Smooth muscle cell (in vitro differentiated cells): Measurements from ENCODE around the gene CD300H. TPM values are rescaled to one million over a fixed set of nuclear protein-coding genes. Genes with fewer than 3 reads are reported as not detected.

Experiments used
- DNase-seq: peaks from one replicate; lab custom pipeline; 2025; ENCODE audit not compliant: unreplicated experiment; lab: John Stamatoyannopoulos, UW
- H2AFZ ChIP-seq: fragments of 200-600 bp; sonication (generic); 2 replicates; pipeline ENCODE4 v1.6.0; 2016; ENCODE audit warnings: antibody characterized with exemption, low read depth, mild to moderate bottlenecking
- H3F3A ChIP-seq: fragments of 200-600 bp; sonication (generic); 2 replicates; pipeline ENCODE4 v1.6.0; 2017; ENCODE audit warnings: antibody characterized with exemption, low read depth
- H3K27ac ChIP-seq: fragments of 200-600 bp; sonication (generic); 2 replicates; pipeline ENCODE4 v1.5.1; 2016; ENCODE audit warnings: low read depth, mild to moderate bottlenecking
- H3K27me3 ChIP-seq: fragments of 200-600 bp; sonication (generic); 2 replicates; pipeline ENCODE4 v1.6.1; 2016; ENCODE audit warnings: low read depth, mild to moderate bottlenecking
- H3K36me3 ChIP-seq: fragments of 200-600 bp; sonication (generic); 2 replicates; pipeline ENCODE4 v1.5.1; 2016; ENCODE audit warnings: low read depth
- H3K4me1 ChIP-seq: fragments of 200-600 bp; sonication (generic); 2 replicates; pipeline ENCODE4 v1.5.1; 2016; ENCODE audit warnings: low read depth
- H3K4me2 ChIP-seq: fragments of 200-600 bp; sonication (generic); 2 replicates; pipeline ENCODE4 v1.6.0; 2016; ENCODE audit warnings: mild to moderate bottlenecking
- H3K4me3 ChIP-seq: fragments of 200-600 bp; sonication (generic); 2 replicates; pipeline ENCODE4 v1.5.1; 2016; ENCODE audit warnings: mild to moderate bottlenecking
- H3K79me2 ChIP-seq: fragments of 200-600 bp; sonication (generic); 2 replicates; pipeline ENCODE4 v1.6.0; 2016; ENCODE audit warnings: low read depth, mild to moderate bottlenecking
- H3K9ac ChIP-seq: fragments of 200-600 bp; sonication (generic); 2 replicates; pipeline ENCODE4 v1.6.0; 2016; ENCODE audit warnings: low read depth
- H3K9me3 ChIP-seq: fragments of 200-600 bp; sonication (generic); replicated peaks from 2 replicates; pipeline ENCODE4 v1.5.1; 2016; ENCODE audit warnings: low read depth
- H4K20me1 ChIP-seq: fragments of 200-600 bp; sonication (generic); 2 replicates; pipeline ENCODE4 v1.6.0; 2016; ENCODE audit warnings: low read depth
- CTCF ChIP-seq: fragments of 200-600 bp; sonication (generic); IDR thresholded peaks from 2 replicates; pipeline ENCODE4 v1.5.1; 2017; ENCODE audit warnings: borderline replicate concordance, mild to moderate bottlenecking, antibody characterized with exemption; ENCODE audit not compliant: insufficient read depth, poor library complexity, severe bottlenecking
- WGBS: methylation state at CpG from one replicate; pipeline ENCODE4 v1.1.7; 2016; ENCODE audit warnings: low lambda C conversion rate; 5-methylcytosine and 5-hydroxymethylcytosine counted together
- polyA plus RNA-seq: library from polyadenylated mRNA; unstranded; fragments of >200 nt; fragmentation: Nextera tagmentation; extraction: Ambion mirVana; gene quantifications from 2 replicates; pipeline ENCODE4 v1.2.1, GENCODE V29; 2016
- total RNA-seq: library from RNA; depleted of rRNA; stranded (reverse); fragments of >200 nt; gene quantifications from 2 replicates; pipeline ENCODE4 v1.2.3, GENCODE V29; 2014

Gene CD300H
- total and polyA plus RNA-seq, 2 experiments from 2014 or later, result 0.65 TPM; not detected in 1

GRCh38 chr17:74569020-74570003 is 2.0 kb upstream of the CD300H start:
- peaks cover 10% of the 10 kb centered on the region for H3F3A ChIP-seq
- peak overlapping the region; percentile 85 for H3K27ac ChIP-seq
- no peaks in the 10 kb centered on the region for H3K9me3 ChIP-seq
- peaks cover 6% of the 10 kb centered on the region for H3K4me1 ChIP-seq
- no peaks in the 10 kb centered on the region for H3K36me3 ChIP-seq
- H3K9ac ChIP-seq, result peak overlapping the region; percentile 34
- no peaks in the 10 kb centered on the region for H4K20me1 ChIP-seq
- H3K4me3 ChIP-seq, result no peak overlapping the region
- H3K27me3 ChIP-seq, result no peaks in the 10 kb centered on the region
- no peak for TF ChIP-seq CTCF
- H2AFZ ChIP-seq, result no peak overlapping the region
- no peaks in the 10 kb centered on the region for H3K79me2 ChIP-seq
- peak; percentile 87 for DNase-seq
- H3K4me2 ChIP-seq, result peak overlapping the region; percentile 44
- WGBS, result 29% methylated on average over 28 of the region's 32 CpGs

GRCh38 chr17:74568106-74568873 is 981 bp upstream of the CD300H start:
- TF ChIP-seq CTCF, result no peak
- Histone ChIP-seq H3K79me2 (no peaks in the 10 kb centered on the region), H3K4me2 (peak overlapping the region; percentile 39), H3K36me3 (no peaks in the 10 kb centered on the region), H3K4me1 (peaks cover 6% of the 10 kb centered on the region), H3F3A (peaks cover 10% of the 10 kb centered on the region), H3K27ac (peak overlapping the region; percentile 68), H4K20me1 (no peaks in the 10 kb centered on the region), H3K9me3 (no peaks in the 10 kb centered on the region), H3K9ac (peak overlapping the region; percentile 0), H3K27me3 (no peaks in the 10 kb centered on the region), H2AFZ (no peak overlapping the region), H3K4me3 (no peak overlapping the region)
- no peak for DNase-seq
- 80% methylated on average over 4 of the region's 4 CpGs for WGBS

GRCh38 chr17:74566132-74566753 is 1.1 kb downstream of the CD300H start:
- Histone ChIP-seq H3K4me2 (peak overlapping the region; percentile 49), H3K9me3 (no peaks in the 10 kb centered on the region), H3K79me2 (no peaks in the 10 kb centered on the region), H3K4me1 (peaks cover 6% of the 10 kb centered on the region), H3K9ac (no peak overlapping the region), H3F3A (peaks cover 10% of the 10 kb centered on the region), H2AFZ (peak overlapping the region; percentile 29), H3K4me3 (no peak overlapping the region), H4K20me1 (no peaks in the 10 kb centered on the region), H3K36me3 (no peaks in the 10 kb centered on the region), H3K27me3 (peaks cover 3% of the 10 kb centered on the region), H3K27ac (no peak overlapping the region)
- no peak for DNase-seq
- peak; percentile 55 for TF ChIP-seq CTCF
- 26% methylated on average over 9 of the region's 9 CpGs for WGBS
